Duodenal mucosa (tissue), 2 donors: ENCODE results near the gene IFNG.
"Not testable (repeated sequence)": the region's sequence is repeated elsewhere in the genome, so short reads cannot be mapped to it uniquely, and the experiment has no call there.

Experiments used
- H3K27ac ChIP-seq: one replicate; pipeline ENCODE4 v1.7.0; 2013; ENCODE audit warnings: low read depth, low read length
- H3K27me3 ChIP-seq, 2 donors: one replicate each; pipeline ENCODE4 v1.7.0; 2013; ENCODE audit warnings: low read length in 2 of 2, control low read depth in 1 of 2; ENCODE audit not compliant: insufficient read depth in 2 of 2, control insufficient read depth in 1 of 2
- H3K36me3 ChIP-seq, 2 donors: one replicate each; pipeline ENCODE4 v1.7.0; 2013; ENCODE audit warnings: low read length in 2 of 2, control low read depth in 1 of 2; ENCODE audit not compliant: insufficient read depth in 2 of 2, control insufficient read depth in 1 of 2
- H3K4me1 ChIP-seq, 2 donors: one replicate each; pipeline ENCODE4 v1.7.0; 2013; ENCODE audit warnings: low read length in 2 of 2, control low read depth in 1 of 2; ENCODE audit not compliant: insufficient read depth in 2 of 2, control insufficient read depth in 1 of 2
- H3K4me3 ChIP-seq, 2 donors: one replicate each; pipeline ENCODE4 v1.7.0; 2013; ENCODE audit warnings: low read length in 2 of 2, low read depth in 1 of 2
- H3K9ac ChIP-seq, 2 donors: one replicate each; pipeline ENCODE4 v1.7.0; 2013; ENCODE audit warnings: low read length in 2 of 2, low read depth in 1 of 2
- H3K9me3 ChIP-seq, 2 donors: one replicate each; pipeline ENCODE4 v1.7.0; 2013; ENCODE audit warnings: low read length in 2 of 2, control low read depth in 1 of 2; ENCODE audit not compliant: control insufficient read depth in 1 of 2

IFNG gene

GRCh38 chr12:68185598-68185997 is 26.1 kb upstream of the IFNG start:
- Histone ChIP-seq H3K9ac (no peak overlapping the region), H3K27me3 (no peaks in the 10 kb centered on the region), H3K36me3 (no peaks in the 10 kb centered on the region), H3K4me3 (no peak overlapping the region), H3K9me3 (no peaks in the 10 kb centered on the region), H3K4me1 (no peaks in the 10 kb centered on the region), H3K27ac (no peak overlapping the region)

DNA sequence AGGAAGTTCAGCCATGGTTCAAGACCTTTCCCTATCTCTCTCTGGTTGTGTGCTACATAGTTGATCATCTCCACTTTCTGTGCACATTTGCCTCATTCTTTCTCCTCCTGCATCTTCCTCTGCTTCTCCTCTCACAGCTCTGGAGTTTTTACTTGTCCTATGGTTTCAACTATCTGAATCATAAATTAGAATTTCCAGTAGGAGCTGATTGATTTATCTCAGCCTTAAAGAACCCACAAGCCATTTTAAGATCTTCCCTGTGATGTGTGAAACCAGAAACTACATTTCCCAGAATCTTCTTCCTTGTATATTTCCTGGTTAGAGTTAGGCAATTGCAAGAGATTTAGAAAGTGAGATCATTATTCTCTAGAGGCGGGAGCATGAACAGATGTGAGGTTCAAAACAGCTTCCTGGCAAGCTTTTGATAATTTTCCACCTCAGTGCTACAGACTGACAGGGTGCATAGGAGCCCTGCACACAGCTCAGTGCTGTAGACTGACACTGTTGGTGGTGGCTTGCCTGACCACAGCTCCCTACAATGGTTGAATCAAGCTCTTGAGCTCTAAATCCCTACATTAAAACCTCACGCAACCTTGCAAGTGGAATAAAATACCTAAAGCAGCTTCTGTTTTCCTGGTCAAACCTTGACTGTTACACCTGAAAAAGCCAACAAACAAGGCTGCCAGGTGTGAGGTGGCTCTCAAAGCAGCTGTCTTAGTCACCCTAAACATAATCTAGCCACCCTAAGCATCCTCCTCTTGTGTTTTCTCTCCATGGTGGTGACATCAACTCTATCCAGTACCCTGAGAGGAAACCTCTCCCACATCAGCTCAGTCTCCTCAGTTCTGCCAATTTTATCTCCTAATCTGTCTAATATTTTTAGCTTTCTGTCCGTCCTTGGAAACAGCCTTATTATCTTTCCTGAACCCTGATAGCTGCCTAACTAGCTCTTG is 21.5 kb upstream of the IFNG start:
- Histone ChIP-seq H3K36me3 (no peaks in the 10 kb centered on the region), H3K4me3 (no peak overlapping the region), H3K27me3 (no peaks in the 10 kb centered on the region), H3K4me1 (no peaks in the 10 kb centered on the region), H3K27ac (no peak overlapping the region), H3K9me3 (no peaks in the 10 kb centered on the region), H3K9ac (no peak overlapping the region)

DNA sequence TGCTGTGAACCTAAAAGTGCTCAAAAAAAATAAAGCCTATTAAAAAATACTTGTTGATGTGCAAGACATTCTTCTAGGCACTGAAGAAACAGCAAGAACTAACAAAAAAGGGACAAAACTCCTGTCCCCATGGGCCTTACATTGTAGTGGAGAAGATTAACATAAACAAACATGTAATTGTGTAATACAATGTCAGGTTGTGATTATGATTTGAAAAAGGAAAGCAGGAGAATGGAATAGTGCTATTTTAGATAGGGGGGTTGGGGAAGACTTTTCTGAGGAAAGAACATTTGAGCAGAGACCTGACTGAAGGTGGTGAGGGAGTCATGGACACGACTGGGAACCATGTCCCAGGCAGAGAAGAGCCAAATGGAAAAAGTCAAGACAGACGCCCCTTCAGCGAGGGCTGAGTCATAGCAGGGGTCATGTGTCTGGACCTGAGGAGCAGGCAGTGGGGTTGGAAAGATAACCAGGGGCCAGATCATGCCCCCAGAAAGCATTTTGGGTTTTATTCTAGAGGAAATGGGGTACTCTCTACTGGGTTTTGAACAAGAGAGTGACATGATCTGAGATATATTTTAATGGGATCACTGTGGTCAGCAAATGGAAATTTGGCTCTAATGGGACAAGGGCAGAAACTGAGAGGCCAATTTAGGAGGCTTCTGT is 19.4 kb upstream of the IFNG start:
- Histone ChIP-seq H3K27ac (no peak overlapping the region), H3K9me3 (no peaks in the 10 kb centered on the region), H3K4me3 (no peak overlapping the region), H3K9ac (no peak overlapping the region), H3K27me3 (no peaks in the 10 kb centered on the region), H3K36me3 (no peaks in the 10 kb centered on the region), H3K4me1 (no peaks in the 10 kb centered on the region)

GRCh38 chr12:68178184-68178583 is 18.6 kb upstream of the IFNG start:
- H3K9ac ChIP-seq, result no peak overlapping the region
- no peak overlapping the region for H3K4me3 ChIP-seq
- H3K9me3 ChIP-seq, result no peaks in the 10 kb centered on the region
- no peaks in the 10 kb centered on the region for H3K4me1 ChIP-seq
- no peak overlapping the region for H3K27ac ChIP-seq
- H3K36me3 ChIP-seq, result no peaks in the 10 kb centered on the region
- H3K27me3 ChIP-seq, result no peaks in the 10 kb centered on the region

DNA sequence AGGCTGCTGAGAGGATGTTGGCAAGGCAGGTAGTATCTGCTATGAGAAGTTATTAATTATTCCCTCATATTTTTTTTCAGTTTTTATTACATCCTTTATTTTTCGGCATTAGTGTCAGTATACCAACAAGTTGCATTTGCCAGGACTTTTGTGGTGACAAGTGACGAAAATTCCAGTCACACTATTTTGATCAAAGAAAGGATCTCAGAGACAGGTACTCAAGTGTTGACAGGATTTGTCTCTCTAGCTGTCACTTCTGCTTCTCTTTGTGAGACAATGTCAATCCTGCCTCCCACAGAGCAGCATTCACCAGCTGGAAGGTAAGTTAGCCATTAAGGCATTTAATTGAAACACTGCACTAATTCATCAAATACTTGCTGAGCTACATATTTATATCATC is 18.0 kb upstream of the IFNG start:
- H3K9me3 ChIP-seq, result no peaks in the 10 kb centered on the region
- no peak overlapping the region for H3K4me3 ChIP-seq
- H3K27me3 ChIP-seq, result no peaks in the 10 kb centered on the region
- H3K36me3 ChIP-seq, result no peaks in the 10 kb centered on the region
- H3K4me1 ChIP-seq, result no peaks in the 10 kb centered on the region
- no peak overlapping the region for H3K9ac ChIP-seq
- H3K27ac ChIP-seq, result no peak overlapping the region

DNA sequence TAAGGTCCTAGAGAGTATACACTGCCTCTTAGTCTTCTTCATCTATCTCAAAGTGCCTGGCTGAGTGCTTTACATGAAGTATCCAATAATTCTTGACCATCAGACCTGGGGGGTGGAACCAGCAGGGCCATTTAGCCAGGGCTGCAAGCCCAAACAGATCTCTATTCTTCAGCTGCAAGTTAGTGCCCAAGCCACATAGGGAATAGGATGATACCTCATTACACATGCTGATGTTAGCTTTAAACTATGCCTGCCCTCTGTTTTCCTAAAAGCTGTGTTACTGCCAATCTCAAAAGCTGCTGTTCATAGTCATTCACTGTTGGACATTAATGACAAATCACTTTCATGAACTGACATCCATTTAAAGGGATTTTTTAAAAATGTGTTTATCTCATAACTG is 16.7 kb upstream of the IFNG start:
- H3K4me3 ChIP-seq, result no peak overlapping the region
- no peak overlapping the region for H3K9ac ChIP-seq
- no peaks in the 10 kb centered on the region for H3K4me1 ChIP-seq
- H3K27ac ChIP-seq, result no peak overlapping the region
- H3K36me3 ChIP-seq, result no peaks in the 10 kb centered on the region
- H3K9me3 ChIP-seq, result no peaks in the 10 kb centered on the region
- H3K27me3 ChIP-seq, result no peaks in the 10 kb centered on the region

GRCh38 chr12:68175557-68176061 is 16.1 kb upstream of the IFNG start:
- H3K9me3 ChIP-seq, result no peaks in the 10 kb centered on the region
- no peaks in the 10 kb centered on the region for H3K36me3 ChIP-seq
- H3K27ac ChIP-seq, result no peak overlapping the region
- H3K4me3 ChIP-seq, result no peak overlapping the region
- H3K27me3 ChIP-seq, result no peaks in the 10 kb centered on the region
- no peak overlapping the region for H3K9ac ChIP-seq
- no peaks in the 10 kb centered on the region for H3K4me1 ChIP-seq

DNA sequence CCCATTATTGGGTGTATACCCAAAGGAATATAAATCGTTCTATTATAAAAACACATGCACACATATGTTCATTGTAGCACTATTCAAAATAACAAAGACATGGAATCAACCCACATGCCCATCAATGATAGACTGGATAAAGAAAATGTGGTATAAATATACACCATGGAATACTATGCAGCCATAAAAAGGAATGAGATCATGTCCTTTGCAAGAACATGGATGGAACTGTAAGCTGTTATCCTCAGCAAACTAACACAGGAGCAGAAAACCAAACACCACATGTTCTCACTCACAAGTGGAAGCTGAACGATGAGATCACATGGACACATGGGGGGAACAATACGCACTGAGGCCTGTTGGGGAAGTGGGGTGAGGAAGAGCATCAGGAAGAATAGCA is 15.2 kb upstream of the IFNG start:
- not testable (repeated sequence) for H3K27ac ChIP-seq, H3K9ac ChIP-seq, H3K4me1 ChIP-seq, H3K27me3 ChIP-seq, H3K9me3 ChIP-seq, H3K36me3 ChIP-seq, H3K4me3 ChIP-seq

- no peaks in the 10 kb centered on the region for H3K36me3 ChIP-seq
Measured at GRCh38 chr12:68173792-68174191, 14.3 kb upstream of the IFNG start.

DNA sequence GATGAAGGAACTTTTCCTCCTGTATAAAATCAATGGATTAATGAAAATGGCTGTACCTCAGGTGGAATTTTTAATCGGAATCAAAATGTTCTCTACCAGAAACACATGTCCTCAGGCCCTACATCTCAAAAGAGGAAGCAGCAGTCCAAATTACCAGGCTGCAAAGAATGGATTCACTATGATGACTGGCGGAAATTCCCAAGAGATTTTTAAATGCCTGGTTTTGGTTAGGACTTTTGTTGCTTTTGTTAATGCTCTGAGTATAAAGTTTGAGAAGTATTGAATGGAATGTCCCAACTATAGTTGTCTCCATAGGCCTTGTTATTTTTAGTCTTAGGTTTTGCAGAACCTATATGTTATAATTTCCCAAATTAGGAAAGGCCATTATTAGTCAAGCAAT is 11.2 kb upstream of the IFNG start:
- no peaks in the 10 kb centered on the region for H3K27me3 ChIP-seq
- no peaks in the 10 kb centered on the region for H3K4me1 ChIP-seq
- no peaks in the 10 kb centered on the region for H3K36me3 ChIP-seq
- no peaks in the 10 kb centered on the region for H3K9me3 ChIP-seq
- H3K4me3 ChIP-seq, result no peak overlapping the region
- H3K27ac ChIP-seq, result no peak overlapping the region
- H3K9ac ChIP-seq, result no peak overlapping the region

More at GRCh38 chr12:68173792-68174191, 14.3 kb upstream of the IFNG start:
- no peak overlapping the region for H3K4me3 ChIP-seq
- H3K27me3 ChIP-seq, result no peaks in the 10 kb centered on the region
- H3K9ac ChIP-seq, result no peak overlapping the region
- no peaks in the 10 kb centered on the region for H3K9me3 ChIP-seq
- H3K27ac ChIP-seq, result no peak overlapping the region
- no peaks in the 10 kb centered on the region for H3K4me1 ChIP-seq
